GM23248 (cell line): Measurements from ENCODE around the gene DDX43.

Experiments used
- EZH2 ChIP-seq: fragments of 200-600 bp; sonication (generic); IDR thresholded peaks from 2 replicates; pipeline ENCODE4 v1.6.1; 2018; ENCODE audit warnings: antibody characterized with exemption, mild to moderate bottlenecking; ENCODE audit not compliant: insufficient read depth, poor library complexity, severe bottlenecking
- EZH2phosphoT487 ChIP-seq: fragments of 200-600 bp; sonication (generic); IDR thresholded peaks from 2 replicates; pipeline ENCODE4 v1.6.1; 2018; ENCODE audit warnings: antibody characterized with exemption, moderate library complexity, mild to moderate bottlenecking, low read depth; ENCODE audit not compliant: insufficient read depth

DNA sequence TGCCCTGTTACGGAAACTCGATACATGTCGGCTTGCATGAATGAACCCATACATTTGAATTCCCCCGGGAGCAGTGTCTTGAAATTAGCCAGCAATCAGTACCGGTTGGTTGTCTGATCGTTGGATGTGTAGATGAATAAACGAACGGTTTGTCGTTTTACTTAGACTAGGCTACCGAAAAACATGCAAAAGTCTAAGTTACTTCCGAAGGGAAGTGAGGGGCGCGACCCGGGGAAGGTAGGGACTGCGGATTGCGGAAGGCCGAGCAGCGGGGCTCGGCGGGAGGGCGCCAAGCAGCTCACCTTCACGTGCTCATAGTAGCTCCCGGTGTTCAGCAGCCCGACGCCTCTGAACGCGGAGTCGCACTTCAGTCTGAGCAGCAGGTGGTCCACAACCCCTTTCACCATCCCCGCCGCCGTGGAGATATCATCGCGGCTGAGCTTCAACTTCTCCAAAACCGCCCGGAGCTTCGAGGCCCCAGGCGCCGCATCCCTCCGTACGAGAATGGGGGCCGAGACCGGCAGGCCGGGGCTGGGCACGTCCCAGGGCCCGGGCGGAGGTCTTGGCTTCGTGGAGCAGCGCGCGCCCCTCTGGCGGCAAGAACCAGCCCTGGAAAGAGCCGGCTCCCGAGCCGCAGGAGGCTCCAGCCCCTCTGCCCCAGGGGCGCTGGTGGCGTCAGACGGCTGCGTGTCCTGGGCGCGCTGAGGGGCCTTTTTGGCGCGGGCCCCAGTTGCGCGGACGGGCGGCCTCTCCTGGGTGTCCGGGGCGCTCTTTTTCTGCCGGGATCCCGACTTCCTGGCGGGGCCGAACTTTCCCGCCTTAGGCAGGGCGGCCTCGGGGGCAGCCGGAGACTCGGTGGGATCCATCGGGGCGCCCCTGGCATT, 56.8 kb downstream of the DDX43 start:
- TF ChIP-seq EZH2 (no peak), EZH2phosphoT487 (no peak)
